Astrocyte (in vitro differentiated cells and primary cell): ENCODE data around the gene ZFYVE21.

Experiments used
- CTCF ChIP-seq: IDR thresholded peaks from 2 replicates; pipeline ENCODE4 v1.5.1; 2011; ENCODE audit warnings: low read depth, mild to moderate bottlenecking, inconsistent platforms, low read length, moderate library complexity; ENCODE audit not compliant: insufficient read depth
- EZH2 ChIP-seq: IDR thresholded peaks from 2 replicates; pipeline ENCODE4 v1.6.1; 2012; ENCODE audit warnings: mild to moderate bottlenecking, low read length, inconsistent platforms; ENCODE audit not compliant: insufficient read depth

DNA sequence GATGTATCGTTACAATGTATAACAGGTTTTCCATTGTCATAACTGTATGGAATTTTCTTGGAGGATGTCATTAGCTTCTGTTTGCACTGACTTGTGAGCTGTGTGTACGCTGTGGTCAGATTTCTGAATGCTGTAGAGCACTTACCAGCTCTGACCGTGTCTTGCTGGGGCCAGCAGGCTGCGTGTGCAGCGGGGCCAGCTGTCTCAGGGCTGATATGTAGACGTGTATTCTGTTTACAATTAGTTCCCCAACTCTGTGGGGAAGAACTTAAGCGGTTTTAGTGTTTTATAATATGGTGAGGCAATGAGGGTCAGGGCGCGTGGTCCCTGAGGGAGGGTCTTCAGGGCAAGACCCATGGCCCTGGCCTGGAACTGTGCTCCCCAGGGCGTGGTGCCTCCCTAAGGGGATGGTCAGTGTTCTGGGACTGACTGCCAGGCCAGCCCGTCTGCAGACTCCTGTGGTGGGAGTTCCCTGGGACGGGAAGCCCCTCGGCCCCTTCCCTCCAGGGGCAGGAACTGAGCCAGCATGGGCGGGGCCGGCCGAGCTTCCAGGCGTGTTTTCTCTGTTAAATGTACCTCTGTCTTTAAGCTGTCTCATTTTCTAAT is 19.0 kb upstream of the ZFYVE21 start:
- TF ChIP-seq CTCF: no peak
- no peak for TF ChIP-seq EZH2
